Vagina (tissue), 2 donors: ENCODE results near the gene PDE8A. TPM values are rescaled to one million over a fixed set of nuclear protein-coding genes. Genes with fewer than 3 reads are reported as not detected.

Source experiments
- DNase-seq, 2 donors: peaks; one replicate each; pipeline ENCODE4 v3.0.0-alpha.2; 2017; ENCODE audit errors: extremely low spot score in 2 of 2
- H3K27ac ChIP-seq: fragments of 200-600 bp; sonication (generic); one replicate; pipeline ENCODE4 v1.5.1; 2019
- H3K27me3 ChIP-seq: fragments of 200-600 bp; sonication (generic); one replicate; pipeline ENCODE4 v1.5.1; 2019
- H3K36me3 ChIP-seq, 2 donors: fragments of 200-600 bp; sonication (generic); one replicate each; pipeline ENCODE4 v1.5.1; 2017 to 2019
- H3K4me1 ChIP-seq: fragments of 200-600 bp; sonication (generic); one replicate; pipeline ENCODE4 v1.5.1; 2019
- H3K4me3 ChIP-seq, 2 donors: fragments of 200-600 bp; sonication (generic); 1 replicate in 1 of 2; 2 replicates in 1 of 2; pipeline ENCODE4 v1.5.1; 2016 to 2019
- H3K9me3 ChIP-seq: fragments of 200-600 bp; sonication (generic); one replicate; pipeline ENCODE4 v1.5.1; 2019
- POLR2A ChIP-seq, 2 donors: fragments of 450-650 bp; IDR thresholded peaks; one replicate each; pipeline ENCODE4 v1.6.1; 2017; ENCODE audit warnings: antibody characterized with exemption in 2 of 2, mild to moderate bottlenecking in 2 of 2, moderate library complexity in 2 of 2
- POLR2AphosphoS5 ChIP-seq, 2 donors: sonication (generic); formaldehyde crosslinking; IDR thresholded peaks; one replicate each; pipeline ENCODE4 v1.9.0; 2017; ENCODE audit warnings: antibody characterized with exemption in 2 of 2, mild to moderate bottlenecking in 2 of 2, low read depth in 1 of 2; ENCODE audit not compliant: insufficient read depth in 1 of 2
- intact Hi-C: fragments of 100-400 bp; cut with DNase I; formaldehyde crosslinking; loops from one replicate; pipeline ENCODE4 v1.15.1; 2023
- total RNA-seq: library from RNA; depleted of rRNA; stranded (reverse); fragments of >200 nt; gene quantifications from one replicate; pipeline ENCODE4 v1.2.3, GENCODE V29; 2016
- TF ChIP-seq, protein P1 (sequence below), 3 experiments: fragments of 450-650 bp in 2 of 3; fragments of 200-600 bp in 1 of 3; sonication (generic) in 1 of 3; IDR thresholded peaks; one replicate each; pipeline ENCODE4 v1.5.1; 2017 to 2019; ENCODE audit warnings: antibody characterized with exemption in 3 of 3, mild to moderate bottlenecking in 2 of 3, moderate library complexity in 2 of 3

Gene PDE8A
- total RNA-seq, 1 donor from 2014 or later, result 33.9 TPM

GRCh38 chr15:85016275-85016674 lies 34.6 kb downstream of the PDE8A start:
- Histone ChIP-seq H3K27me3 (no peaks in the 10 kb centered on the region), H3K4me1 (peaks cover 15% of the 10 kb centered on the region), H3K9me3 (no peaks in the 10 kb centered on the region), H3K36me3 (no peaks in the 10 kb centered on the region), H3K4me3 (no peak overlapping the region), H3K27ac (no peak overlapping the region)
- TF ChIP-seq POLR2A (IDR thresholded peaks at IDR 0.05) (no peak), POLR2AphosphoS5 (IDR thresholded peaks at IDR 0.05; ENCODE audit: insufficient read depth in 1 of 2, low read depth in 1 of 2) (no peak)
- TF ChIP-seq, protein P1, sequence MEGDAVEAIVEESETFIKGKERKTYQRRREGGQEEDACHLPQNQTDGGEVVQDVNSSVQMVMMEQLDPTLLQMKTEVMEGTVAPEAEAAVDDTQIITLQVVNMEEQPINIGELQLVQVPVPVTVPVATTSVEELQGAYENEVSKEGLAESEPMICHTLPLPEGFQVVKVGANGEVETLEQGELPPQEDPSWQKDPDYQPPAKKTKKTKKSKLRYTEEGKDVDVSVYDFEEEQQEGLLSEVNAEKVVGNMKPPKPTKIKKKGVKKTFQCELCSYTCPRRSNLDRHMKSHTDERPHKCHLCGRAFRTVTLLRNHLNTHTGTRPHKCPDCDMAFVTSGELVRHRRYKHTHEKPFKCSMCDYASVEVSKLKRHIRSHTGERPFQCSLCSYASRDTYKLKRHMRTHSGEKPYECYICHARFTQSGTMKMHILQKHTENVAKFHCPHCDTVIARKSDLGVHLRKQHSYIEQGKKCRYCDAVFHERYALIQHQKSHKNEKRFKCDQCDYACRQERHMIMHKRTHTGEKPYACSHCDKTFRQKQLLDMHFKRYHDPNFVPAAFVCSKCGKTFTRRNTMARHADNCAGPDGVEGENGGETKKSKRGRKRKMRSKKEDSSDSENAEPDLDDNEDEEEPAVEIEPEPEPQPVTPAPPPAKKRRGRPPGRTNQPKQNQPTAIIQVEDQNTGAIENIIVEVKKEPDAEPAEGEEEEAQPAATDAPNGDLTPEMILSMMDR (IDR thresholded peaks at IDR 0.05), result no peak
- intact Hi-C loops, result no loop called here
- DNase-seq, result no peak

GRCh38 chr15:85019815-85020590 lies 38.3 kb downstream of the PDE8A start:
- no peak for TF ChIP-seq POLR2A (IDR thresholded peaks at IDR 0.05)
- TF ChIP-seq, protein P1 (IDR thresholded peaks at IDR 0.05), result no peak
- TF ChIP-seq POLR2AphosphoS5 (IDR thresholded peaks at IDR 0.05; ENCODE audit: insufficient read depth in 1 of 2, low read depth in 1 of 2), result no peak
- Histone ChIP-seq H3K4me1 (peaks cover 12% of the 10 kb centered on the region), H3K27ac (no peak overlapping the region), H3K4me3 (no peak overlapping the region), H3K27me3 (no peaks in the 10 kb centered on the region), H3K9me3 (no peaks in the 10 kb centered on the region), H3K36me3 (no peaks in the 10 kb centered on the region)
- intact Hi-C loops, result no loop called here
- no peak for DNase-seq

GRCh38 chr15:85021409-85021808 lies 39.8 kb downstream of the PDE8A start:
- intact Hi-C loops, result no loop called here
- no peaks in the 10 kb centered on the region for H3K36me3 ChIP-seq

GRCh38 chr15:85022860-85023403 lies 41.3 kb downstream of the PDE8A start:
- H3K4me3 ChIP-seq, result no peak overlapping the region
- H3K27me3 ChIP-seq, result no peaks in the 10 kb centered on the region
- no peak overlapping the region for H3K27ac ChIP-seq
- no peak for DNase-seq
- TF ChIP-seq, protein P1 (IDR thresholded peaks at IDR 0.05), result no peak
- TF ChIP-seq POLR2AphosphoS5 (IDR thresholded peaks at IDR 0.05; ENCODE audit: insufficient read depth in 1 of 2, low read depth in 1 of 2), result no peak
- TF ChIP-seq POLR2A (IDR thresholded peaks at IDR 0.05), result no peak
- no peaks in the 10 kb centered on the region for H3K36me3 ChIP-seq
- peaks cover 34% of the 10 kb centered on the region for H3K4me1 ChIP-seq
- intact Hi-C loops, result no loop called here
- no peaks in the 10 kb centered on the region for H3K9me3 ChIP-seq

More at GRCh38 chr15:85021409-85021808, 39.8 kb downstream of the PDE8A start:
- peaks cover 24% of the 10 kb centered on the region for H3K4me1 ChIP-seq
- no peak overlapping the region for H3K4me3 ChIP-seq
- TF ChIP-seq POLR2AphosphoS5 (IDR thresholded peaks at IDR 0.05; ENCODE audit: insufficient read depth in 1 of 2, low read depth in 1 of 2), result no peak
- TF ChIP-seq POLR2A (IDR thresholded peaks at IDR 0.05), result no peak
- TF ChIP-seq, protein P1 (IDR thresholded peaks at IDR 0.05), result no peak
- no peak overlapping the region for H3K27ac ChIP-seq
- H3K27me3 ChIP-seq, result no peaks in the 10 kb centered on the region
- no peaks in the 10 kb centered on the region for H3K9me3 ChIP-seq
- DNase-seq, result no peak

DNA sequence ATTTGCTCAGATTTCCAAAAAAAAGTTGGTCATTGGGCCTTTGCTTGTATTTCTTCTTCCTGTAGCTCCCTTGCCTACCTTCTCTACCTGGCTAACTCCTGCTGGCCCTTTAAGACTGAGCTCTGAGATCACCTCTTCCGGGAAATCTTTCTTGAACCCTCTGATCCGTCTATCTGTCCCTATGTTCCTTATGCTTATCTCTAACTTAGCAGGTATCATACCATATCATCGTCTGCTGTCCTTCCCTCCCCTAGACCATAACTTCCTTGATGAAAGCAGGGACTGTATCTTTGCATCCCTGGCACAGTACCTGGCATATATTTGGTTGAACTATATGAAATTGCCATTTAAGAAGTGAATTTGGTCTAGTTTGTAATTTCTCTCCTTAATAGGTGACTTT lies 42.3 kb downstream of the PDE8A start:
- H3K36me3 ChIP-seq, result no peaks in the 10 kb centered on the region
- H3K4me3 ChIP-seq, result no peak overlapping the region
- no peaks in the 10 kb centered on the region for H3K27me3 ChIP-seq
- intact Hi-C loops, result no loop called here
- DNase-seq, result no peak
- TF ChIP-seq POLR2AphosphoS5 (IDR thresholded peaks at IDR 0.05; ENCODE audit: insufficient read depth in 1 of 2, low read depth in 1 of 2), result no peak
- TF ChIP-seq, protein P1 (IDR thresholded peaks at IDR 0.05), result no peak
- no peak for TF ChIP-seq POLR2A (IDR thresholded peaks at IDR 0.05)
- no peaks in the 10 kb centered on the region for H3K9me3 ChIP-seq
- H3K27ac ChIP-seq, result no peak overlapping the region
- peaks cover 34% of the 10 kb centered on the region for H3K4me1 ChIP-seq
